Measurements from ENCODE around the gene MRPL12. TPM values are rescaled to one million over a fixed set of nuclear protein-coding genes. Genes with fewer than 3 reads are reported as not detected.

Gene MRPL12
- total and polyA plus RNA-seq, 2 experiments from 2014 or later, result 50.9 to 153 TPM

DNA sequence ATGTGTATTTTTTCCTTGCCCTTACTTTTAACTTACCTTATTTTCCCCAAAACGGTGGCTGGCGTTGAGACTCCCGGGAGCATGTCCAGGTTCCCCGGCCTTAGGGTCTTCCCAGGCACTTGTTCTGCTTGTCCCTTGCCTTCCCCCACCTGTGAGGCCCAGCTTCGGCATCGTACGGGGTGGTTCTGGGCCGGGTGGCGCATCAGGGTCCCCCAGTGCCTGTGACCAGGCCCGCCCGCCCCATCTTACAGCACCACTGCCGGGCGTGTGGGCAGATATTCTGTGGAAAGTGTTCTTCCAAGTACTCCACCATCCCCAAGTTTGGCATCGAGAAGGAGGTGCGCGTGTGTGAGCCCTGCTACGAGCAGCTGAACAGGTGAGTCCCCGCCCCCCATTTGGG lies 12.0 kb upstream of the MRPL12 start:
- peaks cover under 1% of the 10 kb centered on the region; the same call in 1 of the 2 replicates for H3K79me2 ChIP-seq (replicated peaks; ENCODE audit: insufficient read depth)
- peaks cover 47% of the 10 kb centered on the region for H3K36me3 Mint-ChIP-seq (ENCODE audit: low read depth)

More for the DNA sequence above, 12.0 kb upstream of the MRPL12 start:
- no peaks in the 10 kb centered on the region; the same call in 2 of the 3 replicates for H3K4me1 Mint-ChIP-seq
- no peak overlapping the region for H3K4me3 Mint-ChIP-seq
- H2AFZ ChIP-seq, result no peak overlapping the region
- peaks cover 8% of the 10 kb centered on the region for H3K27me3 Mint-ChIP-seq (ENCODE audit: insufficient read depth, low read depth, poor library complexity)
- DNase-seq (ENCODE audit: low spot score) (no peak), ATAC-seq (no peak)
- H3K36me3 ChIP-seq (ENCODE audit: insufficient read depth), result no peaks in the 10 kb centered on the region
- no peaks in the 10 kb centered on the region; the same call in 2 of the 3 replicates for H3K9me3 Mint-ChIP-seq
- no peaks in the 10 kb centered on the region for H3K27me3 ChIP-seq (ENCODE audit: insufficient read depth)
- peaks cover 1% of the 10 kb centered on the region; the same call in 1 of the 2 replicates for H4K20me1 ChIP-seq (replicated peaks; ENCODE audit: insufficient read depth)
- no peaks in the 10 kb centered on the region for H3K9me2 ChIP-seq (ENCODE audit: insufficient read depth)
- H3K27ac ChIP-seq (ENCODE audit: low read depth), result no peak overlapping the region
- no peak overlapping the region for H3K4me2 ChIP-seq
- no peak overlapping the region for H3K4me3 ChIP-seq
- H3K27ac Mint-ChIP-seq, result no peak overlapping the region
- no peak for TF ChIP-seq JUNB (IDR thresholded peaks at IDR 0.05; ENCODE audit: unreplicated experiment)
- TF ChIP-seq, protein P1, sequence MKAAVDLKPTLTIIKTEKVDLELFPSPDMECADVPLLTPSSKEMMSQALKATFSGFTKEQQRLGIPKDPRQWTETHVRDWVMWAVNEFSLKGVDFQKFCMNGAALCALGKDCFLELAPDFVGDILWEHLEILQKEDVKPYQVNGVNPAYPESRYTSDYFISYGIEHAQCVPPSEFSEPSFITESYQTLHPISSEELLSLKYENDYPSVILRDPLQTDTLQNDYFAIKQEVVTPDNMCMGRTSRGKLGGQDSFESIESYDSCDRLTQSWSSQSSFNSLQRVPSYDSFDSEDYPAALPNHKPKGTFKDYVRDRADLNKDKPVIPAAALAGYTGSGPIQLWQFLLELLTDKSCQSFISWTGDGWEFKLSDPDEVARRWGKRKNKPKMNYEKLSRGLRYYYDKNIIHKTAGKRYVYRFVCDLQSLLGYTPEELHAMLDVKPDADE (IDR thresholded peaks at IDR 0.05), result no peak
- no peak for TF ChIP-seq EZH2phosphoT487 (IDR thresholded peaks at IDR 0.05; ENCODE audit: unreplicated experiment)
- TF ChIP-seq, protein P2, sequence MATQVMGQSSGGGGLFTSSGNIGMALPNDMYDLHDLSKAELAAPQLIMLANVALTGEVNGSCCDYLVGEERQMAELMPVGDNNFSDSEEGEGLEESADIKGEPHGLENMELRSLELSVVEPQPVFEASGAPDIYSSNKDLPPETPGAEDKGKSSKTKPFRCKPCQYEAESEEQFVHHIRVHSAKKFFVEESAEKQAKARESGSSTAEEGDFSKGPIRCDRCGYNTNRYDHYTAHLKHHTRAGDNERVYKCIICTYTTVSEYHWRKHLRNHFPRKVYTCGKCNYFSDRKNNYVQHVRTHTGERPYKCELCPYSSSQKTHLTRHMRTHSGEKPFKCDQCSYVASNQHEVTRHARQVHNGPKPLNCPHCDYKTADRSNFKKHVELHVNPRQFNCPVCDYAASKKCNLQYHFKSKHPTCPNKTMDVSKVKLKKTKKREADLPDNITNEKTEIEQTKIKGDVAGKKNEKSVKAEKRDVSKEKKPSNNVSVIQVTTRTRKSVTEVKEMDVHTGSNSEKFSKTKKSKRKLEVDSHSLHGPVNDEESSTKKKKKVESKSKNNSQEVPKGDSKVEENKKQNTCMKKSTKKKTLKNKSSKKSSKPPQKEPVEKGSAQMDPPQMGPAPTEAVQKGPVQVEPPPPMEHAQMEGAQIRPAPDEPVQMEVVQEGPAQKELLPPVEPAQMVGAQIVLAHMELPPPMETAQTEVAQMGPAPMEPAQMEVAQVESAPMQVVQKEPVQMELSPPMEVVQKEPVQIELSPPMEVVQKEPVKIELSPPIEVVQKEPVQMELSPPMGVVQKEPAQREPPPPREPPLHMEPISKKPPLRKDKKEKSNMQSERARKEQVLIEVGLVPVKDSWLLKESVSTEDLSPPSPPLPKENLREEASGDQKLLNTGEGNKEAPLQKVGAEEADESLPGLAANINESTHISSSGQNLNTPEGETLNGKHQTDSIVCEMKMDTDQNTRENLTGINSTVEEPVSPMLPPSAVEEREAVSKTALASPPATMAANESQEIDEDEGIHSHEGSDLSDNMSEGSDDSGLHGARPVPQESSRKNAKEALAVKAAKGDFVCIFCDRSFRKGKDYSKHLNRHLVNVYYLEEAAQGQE (IDR thresholded peaks at IDR 0.05; ENCODE audit: unreplicated experiment), result no peak
- TF ChIP-seq EZH2 (IDR thresholded peaks at IDR 0.05; ENCODE audit: low read depth, unreplicated experiment), result no peak
- TF ChIP-seq CREB1 (CRISPR knock-in tag; IDR thresholded peaks at IDR 0.05; ENCODE audit: low read depth), result no peak
- TF ChIP-seq, protein P3, sequence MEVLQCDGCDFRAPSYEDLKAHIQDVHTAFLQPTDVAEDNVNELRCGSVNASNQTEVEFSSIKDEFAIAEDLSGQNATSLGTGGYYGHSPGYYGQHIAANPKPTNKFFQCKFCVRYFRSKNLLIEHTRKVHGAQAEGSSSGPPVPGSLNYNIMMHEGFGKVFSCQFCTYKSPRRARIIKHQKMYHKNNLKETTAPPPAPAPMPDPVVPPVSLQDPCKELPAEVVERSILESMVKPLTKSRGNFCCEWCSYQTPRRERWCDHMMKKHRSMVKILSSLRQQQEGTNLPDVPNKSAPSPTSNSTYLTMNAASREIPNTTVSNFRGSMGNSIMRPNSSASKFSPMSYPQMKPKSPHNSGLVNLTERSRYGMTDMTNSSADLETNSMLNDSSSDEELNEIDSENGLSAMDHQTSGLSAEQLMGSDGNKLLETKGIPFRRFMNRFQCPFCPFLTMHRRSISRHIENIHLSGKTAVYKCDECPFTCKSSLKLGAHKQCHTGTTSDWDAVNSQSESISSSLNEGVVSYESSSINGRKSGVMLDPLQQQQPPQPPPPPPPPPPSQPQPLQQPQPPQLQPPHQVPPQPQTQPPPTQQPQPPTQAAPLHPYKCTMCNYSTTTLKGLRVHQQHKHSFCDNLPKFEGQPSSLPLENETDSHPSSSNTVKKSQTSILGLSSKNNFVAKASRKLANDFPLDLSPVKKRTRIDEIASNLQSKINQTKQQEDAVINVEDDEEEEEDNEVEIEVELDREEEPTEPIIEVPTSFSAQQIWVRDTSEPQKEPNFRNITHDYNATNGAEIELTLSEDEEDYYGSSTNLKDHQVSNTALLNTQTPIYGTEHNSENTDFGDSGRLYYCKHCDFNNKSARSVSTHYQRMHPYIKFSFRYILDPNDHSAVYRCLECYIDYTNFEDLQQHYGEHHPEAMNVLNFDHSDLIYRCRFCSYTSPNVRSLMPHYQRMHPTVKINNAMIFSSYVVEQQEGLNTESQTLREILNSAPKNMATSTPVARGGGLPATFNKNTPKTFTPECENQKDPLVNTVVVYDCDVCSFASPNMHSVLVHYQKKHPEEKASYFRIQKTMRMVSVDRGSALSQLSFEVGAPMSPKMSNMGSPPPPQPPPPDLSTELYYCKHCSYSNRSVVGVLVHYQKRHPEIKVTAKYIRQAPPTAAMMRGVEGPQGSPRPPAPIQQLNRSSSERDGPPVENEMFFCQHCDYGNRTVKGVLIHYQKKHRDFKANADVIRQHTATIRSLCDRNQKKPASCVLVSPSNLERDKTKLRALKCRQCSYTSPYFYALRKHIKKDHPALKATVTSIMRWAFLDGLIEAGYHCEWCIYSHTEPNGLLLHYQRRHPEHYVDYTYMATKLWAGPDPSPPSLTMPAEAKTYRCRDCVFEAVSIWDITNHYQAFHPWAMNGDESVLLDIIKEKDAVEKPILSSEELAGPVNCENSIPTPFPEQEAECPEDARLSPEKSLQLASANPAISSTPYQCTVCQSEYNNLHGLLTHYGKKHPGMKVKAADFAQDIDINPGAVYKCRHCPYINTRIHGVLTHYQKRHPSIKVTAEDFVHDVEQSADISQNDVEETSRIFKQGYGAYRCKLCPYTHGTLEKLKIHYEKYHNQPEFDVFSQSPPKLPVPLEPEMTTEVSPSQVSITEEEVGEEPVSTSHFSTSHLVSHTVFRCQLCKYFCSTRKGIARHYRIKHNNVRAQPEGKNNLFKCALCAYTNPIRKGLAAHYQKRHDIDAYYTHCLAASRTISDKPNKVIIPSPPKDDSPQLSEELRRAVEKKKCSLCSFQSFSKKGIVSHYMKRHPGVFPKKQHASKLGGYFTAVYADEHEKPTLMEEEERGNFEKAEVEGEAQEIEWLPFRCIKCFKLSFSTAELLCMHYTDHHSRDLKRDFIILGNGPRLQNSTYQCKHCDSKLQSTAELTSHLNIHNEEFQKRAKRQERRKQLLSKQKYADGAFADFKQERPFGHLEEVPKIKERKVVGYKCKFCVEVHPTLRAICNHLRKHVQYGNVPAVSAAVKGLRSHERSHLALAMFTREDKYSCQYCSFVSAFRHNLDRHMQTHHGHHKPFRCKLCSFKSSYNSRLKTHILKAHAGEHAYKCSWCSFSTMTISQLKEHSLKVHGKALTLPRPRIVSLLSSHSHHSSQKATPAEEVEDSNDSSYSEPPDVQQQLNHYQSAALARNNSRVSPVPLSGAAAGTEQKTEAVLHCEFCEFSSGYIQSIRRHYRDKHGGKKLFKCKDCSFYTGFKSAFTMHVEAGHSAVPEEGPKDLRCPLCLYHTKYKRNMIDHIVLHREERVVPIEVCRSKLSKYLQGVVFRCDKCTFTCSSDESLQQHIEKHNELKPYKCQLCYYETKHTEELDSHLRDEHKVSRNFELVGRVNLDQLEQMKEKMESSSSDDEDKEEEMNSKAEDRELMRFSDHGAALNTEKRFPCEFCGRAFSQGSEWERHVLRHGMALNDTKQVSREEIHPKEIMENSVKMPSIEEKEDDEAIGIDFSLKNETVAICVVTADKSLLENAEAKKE (CRISPR knock-in tag; IDR thresholded peaks at IDR 0.05), result no peak
- no peak for TF ChIP-seq ZNF331 (CRISPR knock-in tag; IDR thresholded peaks at IDR 0.05; ENCODE audit: low read depth)
- no peak for TF ChIP-seq POLR2AphosphoS5 (IDR thresholded peaks at IDR 0.05; ENCODE audit: low read depth)
- TF ChIP-seq, protein P4, sequence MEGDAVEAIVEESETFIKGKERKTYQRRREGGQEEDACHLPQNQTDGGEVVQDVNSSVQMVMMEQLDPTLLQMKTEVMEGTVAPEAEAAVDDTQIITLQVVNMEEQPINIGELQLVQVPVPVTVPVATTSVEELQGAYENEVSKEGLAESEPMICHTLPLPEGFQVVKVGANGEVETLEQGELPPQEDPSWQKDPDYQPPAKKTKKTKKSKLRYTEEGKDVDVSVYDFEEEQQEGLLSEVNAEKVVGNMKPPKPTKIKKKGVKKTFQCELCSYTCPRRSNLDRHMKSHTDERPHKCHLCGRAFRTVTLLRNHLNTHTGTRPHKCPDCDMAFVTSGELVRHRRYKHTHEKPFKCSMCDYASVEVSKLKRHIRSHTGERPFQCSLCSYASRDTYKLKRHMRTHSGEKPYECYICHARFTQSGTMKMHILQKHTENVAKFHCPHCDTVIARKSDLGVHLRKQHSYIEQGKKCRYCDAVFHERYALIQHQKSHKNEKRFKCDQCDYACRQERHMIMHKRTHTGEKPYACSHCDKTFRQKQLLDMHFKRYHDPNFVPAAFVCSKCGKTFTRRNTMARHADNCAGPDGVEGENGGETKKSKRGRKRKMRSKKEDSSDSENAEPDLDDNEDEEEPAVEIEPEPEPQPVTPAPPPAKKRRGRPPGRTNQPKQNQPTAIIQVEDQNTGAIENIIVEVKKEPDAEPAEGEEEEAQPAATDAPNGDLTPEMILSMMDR (conservative IDR thresholded peaks at IDR 0.05; ENCODE audit: low read depth in 2 of 2), result no peak
- no peak for TF ChIP-seq ZNF114 (CRISPR knock-in tag; IDR thresholded peaks at IDR 0.05)
- TF ChIP-seq NANOG (IDR thresholded peaks at IDR 0.05; ENCODE audit: borderline replicate concordance), result no peak
- TF ChIP-seq STAT1 (IDR thresholded peaks at IDR 0.05; ENCODE audit: unreplicated experiment), result no peak
- no peaks in the 10 kb centered on the region for H3K4me1 ChIP-seq (ENCODE audit: insufficient read depth)
- no peaks in the 10 kb centered on the region; the same call in 1 of the 2 replicates for H3F3A ChIP-seq (replicated peaks; ENCODE audit: low read depth)

Measured in GM23338 (cell line).